Measurements from ENCODE around the gene ZMYND11.

- TF ChIP-seq, protein P1, sequence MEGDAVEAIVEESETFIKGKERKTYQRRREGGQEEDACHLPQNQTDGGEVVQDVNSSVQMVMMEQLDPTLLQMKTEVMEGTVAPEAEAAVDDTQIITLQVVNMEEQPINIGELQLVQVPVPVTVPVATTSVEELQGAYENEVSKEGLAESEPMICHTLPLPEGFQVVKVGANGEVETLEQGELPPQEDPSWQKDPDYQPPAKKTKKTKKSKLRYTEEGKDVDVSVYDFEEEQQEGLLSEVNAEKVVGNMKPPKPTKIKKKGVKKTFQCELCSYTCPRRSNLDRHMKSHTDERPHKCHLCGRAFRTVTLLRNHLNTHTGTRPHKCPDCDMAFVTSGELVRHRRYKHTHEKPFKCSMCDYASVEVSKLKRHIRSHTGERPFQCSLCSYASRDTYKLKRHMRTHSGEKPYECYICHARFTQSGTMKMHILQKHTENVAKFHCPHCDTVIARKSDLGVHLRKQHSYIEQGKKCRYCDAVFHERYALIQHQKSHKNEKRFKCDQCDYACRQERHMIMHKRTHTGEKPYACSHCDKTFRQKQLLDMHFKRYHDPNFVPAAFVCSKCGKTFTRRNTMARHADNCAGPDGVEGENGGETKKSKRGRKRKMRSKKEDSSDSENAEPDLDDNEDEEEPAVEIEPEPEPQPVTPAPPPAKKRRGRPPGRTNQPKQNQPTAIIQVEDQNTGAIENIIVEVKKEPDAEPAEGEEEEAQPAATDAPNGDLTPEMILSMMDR (tag by site-specific recombination; IDR thresholded peaks at IDR 0.05), result no peak
- TF ChIP-seq ZNF639 (tag by site-specific recombination; IDR thresholded peaks at IDR 0.05), result no peak
- TF ChIP-seq ZNF221 (tag by site-specific recombination; IDR thresholded peaks at IDR 0.05; ENCODE audit: borderline replicate concordance), result no peak
- TF ChIP-seq, protein P2, sequence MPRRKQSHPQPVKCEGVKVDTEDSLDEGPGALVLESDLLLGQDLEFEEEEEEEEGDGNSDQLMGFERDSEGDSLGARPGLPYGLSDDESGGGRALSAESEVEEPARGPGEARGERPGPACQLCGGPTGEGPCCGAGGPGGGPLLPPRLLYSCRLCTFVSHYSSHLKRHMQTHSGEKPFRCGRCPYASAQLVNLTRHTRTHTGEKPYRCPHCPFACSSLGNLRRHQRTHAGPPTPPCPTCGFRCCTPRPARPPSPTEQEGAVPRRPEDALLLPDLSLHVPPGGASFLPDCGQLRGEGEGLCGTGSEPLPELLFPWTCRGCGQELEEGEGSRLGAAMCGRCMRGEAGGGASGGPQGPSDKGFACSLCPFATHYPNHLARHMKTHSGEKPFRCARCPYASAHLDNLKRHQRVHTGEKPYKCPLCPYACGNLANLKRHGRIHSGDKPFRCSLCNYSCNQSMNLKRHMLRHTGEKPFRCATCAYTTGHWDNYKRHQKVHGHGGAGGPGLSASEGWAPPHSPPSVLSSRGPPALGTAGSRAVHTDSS (tag by site-specific recombination; IDR thresholded peaks at IDR 0.05), result no peak
Observed at GRCh38 chr10:241451-241850, 106.2 kb downstream of the ZMYND11 start.
